Prostate gland (tissue), 2 donors: ENCODE data around the gene PROM1. TPM values are rescaled to one million over a fixed set of nuclear protein-coding genes. Genes with fewer than 3 reads are reported as not detected.

Source experiments
- DNase-seq: peaks from one replicate; pipeline ENCODE4 v3.0.0-alpha.2; 2019; ENCODE audit warnings: low spot score
- H3K27ac ChIP-seq, 2 donors: fragments of 200-600 bp; sonication (generic); 2 replicates each; pipeline ENCODE4 v1.5.1; 2017 to 2019
- H3K27me3 ChIP-seq: fragments of 200-600 bp; sonication (generic); replicated peaks from 2 replicates; pipeline ENCODE4 v1.5.1; 2019; ENCODE audit not compliant: insufficient read depth
- H3K36me3 ChIP-seq, 2 donors: fragments of 200-600 bp; sonication (generic); 1 replicate in 1 of 2; 2 replicates in 1 of 2; pipeline versions ENCODE4 v1.5.1 to v1.8.1; 2017 to 2019
- H3K4me1 ChIP-seq: fragments of 200-600 bp; sonication (generic); replicated peaks from 2 replicates; pipeline ENCODE4 v1.5.1; 2019
- H3K4me3 ChIP-seq, 2 donors: fragments of 200-600 bp; sonication (generic); 2 replicates each; pipeline ENCODE4 v1.5.1; 2017 to 2019
- H3K9me3 ChIP-seq: fragments of 200-600 bp; sonication (generic); 2 replicates; pipeline ENCODE4 v1.5.1; 2017
- POLR2A ChIP-seq: fragments of 450-650 bp; IDR thresholded peaks from one replicate; pipeline ENCODE4 v1.6.1; 2016; ENCODE audit warnings: antibody characterized with exemption, mild to moderate bottlenecking
- POLR2AphosphoS5 ChIP-seq: sonication (generic); formaldehyde crosslinking; IDR thresholded peaks from one replicate; pipeline ENCODE4 v1.6.1; 2017; ENCODE audit warnings: antibody characterized with exemption
- WGBS: methylation state at CpG from one replicate; pipeline ENCODE4 v1.1.5; 2018; 5-methylcytosine and 5-hydroxymethylcytosine counted together
- intact Hi-C: fragments of 100-400 bp; cut with DNase I; formaldehyde crosslinking; loops from one replicate; pipeline ENCODE4 v1.14.2; 2022
- total RNA-seq, 2 donors: library from RNA; depleted of rRNA; stranded (reverse); fragments of >200 nt; gene quantifications; one replicate each; pipeline ENCODE4 v1.1.0, GENCODE V29; 2016
- TF ChIP-seq, protein P1 (sequence below), 4 experiments: fragments of 200-600 bp in 2 of 4; fragments of 450-650 bp in 2 of 4; sonication (generic) in 2 of 4; IDR thresholded peaks; 1 replicate in 3 of 4; 2 replicates in 1 of 4; pipeline ENCODE4 v1.5.1; 2016 to 2019; ENCODE audit warnings: antibody characterized with exemption in 4 of 4, mild to moderate bottlenecking in 2 of 4, moderate library complexity in 2 of 4

PROM1 gene
- total RNA-seq, 2 donors from 2014 or later, result 5.7 to 9.7 TPM

DNA sequence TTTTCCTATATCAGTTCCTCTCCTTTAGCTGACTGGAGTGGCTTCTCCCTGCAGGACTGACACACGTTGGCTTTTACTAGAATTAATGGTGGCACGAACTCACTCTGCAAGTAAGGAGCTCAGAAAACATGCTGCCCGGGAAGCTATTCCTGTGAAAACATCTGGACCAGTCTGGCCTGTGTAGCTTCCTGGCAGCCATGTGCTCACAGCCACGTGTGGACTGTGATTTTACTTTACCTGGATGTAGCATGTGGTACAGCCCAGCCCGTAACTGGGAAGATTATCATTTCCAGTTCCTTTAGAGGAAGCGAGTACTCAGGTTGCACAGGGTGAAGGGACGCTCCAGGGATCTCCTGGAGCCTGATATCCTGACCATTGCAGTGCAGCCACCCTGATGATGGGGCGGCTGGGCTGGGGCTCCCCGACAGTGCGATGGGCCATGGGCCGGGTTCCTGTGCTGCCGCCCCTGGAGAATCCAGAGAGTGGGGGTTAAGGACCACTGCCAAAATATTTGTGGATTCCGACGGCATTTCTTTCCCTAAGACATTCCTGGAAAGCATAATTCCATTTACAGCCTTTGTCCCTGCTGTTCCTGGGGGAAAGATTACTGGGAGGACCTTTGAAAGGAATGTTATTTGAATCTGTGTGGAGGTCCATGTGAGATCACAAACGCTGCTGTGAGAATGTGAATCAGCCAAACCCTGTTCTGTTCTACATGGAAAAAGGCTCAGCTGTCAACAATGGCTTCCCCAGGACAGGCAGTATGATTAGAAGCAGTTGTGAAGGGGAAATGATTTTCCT lies 35.0 kb downstream of the PROM1 start:
- Histone ChIP-seq H3K27me3 (peaks cover 3% of the 10 kb centered on the region), H3K9me3 (no peaks in the 10 kb centered on the region), H3K4me3 (no peak overlapping the region), H3K4me1 (peaks cover 1% of the 10 kb centered on the region), H3K36me3 (no peaks in the 10 kb centered on the region), H3K27ac (no peak overlapping the region)
- TF ChIP-seq, protein P1, sequence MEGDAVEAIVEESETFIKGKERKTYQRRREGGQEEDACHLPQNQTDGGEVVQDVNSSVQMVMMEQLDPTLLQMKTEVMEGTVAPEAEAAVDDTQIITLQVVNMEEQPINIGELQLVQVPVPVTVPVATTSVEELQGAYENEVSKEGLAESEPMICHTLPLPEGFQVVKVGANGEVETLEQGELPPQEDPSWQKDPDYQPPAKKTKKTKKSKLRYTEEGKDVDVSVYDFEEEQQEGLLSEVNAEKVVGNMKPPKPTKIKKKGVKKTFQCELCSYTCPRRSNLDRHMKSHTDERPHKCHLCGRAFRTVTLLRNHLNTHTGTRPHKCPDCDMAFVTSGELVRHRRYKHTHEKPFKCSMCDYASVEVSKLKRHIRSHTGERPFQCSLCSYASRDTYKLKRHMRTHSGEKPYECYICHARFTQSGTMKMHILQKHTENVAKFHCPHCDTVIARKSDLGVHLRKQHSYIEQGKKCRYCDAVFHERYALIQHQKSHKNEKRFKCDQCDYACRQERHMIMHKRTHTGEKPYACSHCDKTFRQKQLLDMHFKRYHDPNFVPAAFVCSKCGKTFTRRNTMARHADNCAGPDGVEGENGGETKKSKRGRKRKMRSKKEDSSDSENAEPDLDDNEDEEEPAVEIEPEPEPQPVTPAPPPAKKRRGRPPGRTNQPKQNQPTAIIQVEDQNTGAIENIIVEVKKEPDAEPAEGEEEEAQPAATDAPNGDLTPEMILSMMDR (IDR thresholded peaks at IDR 0.05), result no peak
- TF ChIP-seq POLR2A, result no peak
- TF ChIP-seq POLR2AphosphoS5, result no peak
- DNase-seq, result no peak
- 64% methylated on average over 14 of the region's 15 CpGs for WGBS
- intact Hi-C loops, result no loop called here

DNA sequence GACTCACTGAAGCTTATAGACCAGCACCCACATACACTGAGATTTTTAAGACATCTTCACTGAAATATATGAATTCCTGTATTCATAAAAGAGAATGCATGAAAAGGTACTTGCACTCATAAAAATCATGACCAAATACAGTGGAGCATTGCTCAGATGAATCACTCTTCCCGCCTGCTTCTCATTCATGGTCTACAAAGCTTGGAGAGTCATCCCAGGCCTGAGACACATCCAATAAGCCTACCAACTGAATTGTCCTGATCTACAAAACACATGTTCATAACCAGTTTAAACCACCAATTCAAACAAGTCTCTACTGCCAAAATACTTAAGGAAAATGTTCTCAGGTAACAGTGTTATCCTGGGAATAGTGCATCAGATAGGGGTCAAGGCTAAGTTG lies 38.1 kb downstream of the PROM1 start:
- TF ChIP-seq, protein P1 (IDR thresholded peaks at IDR 0.05), result no peak
- TF ChIP-seq POLR2A, result no peak
- no peak for TF ChIP-seq POLR2AphosphoS5
- H3K9me3 ChIP-seq, result no peaks in the 10 kb centered on the region
- no peak for DNase-seq
- intact Hi-C loops, result no loop called here
- WGBS, result 95% methylated on average over 1 of the region's 1 CpG
- H3K27me3 ChIP-seq, result peaks cover 3% of the 10 kb centered on the region
- no peak overlapping the region for H3K4me3 ChIP-seq
- no peaks in the 10 kb centered on the region for H3K36me3 ChIP-seq
- no peak overlapping the region for H3K27ac ChIP-seq
- H3K4me1 ChIP-seq, result peaks cover 3% of the 10 kb centered on the region

DNA sequence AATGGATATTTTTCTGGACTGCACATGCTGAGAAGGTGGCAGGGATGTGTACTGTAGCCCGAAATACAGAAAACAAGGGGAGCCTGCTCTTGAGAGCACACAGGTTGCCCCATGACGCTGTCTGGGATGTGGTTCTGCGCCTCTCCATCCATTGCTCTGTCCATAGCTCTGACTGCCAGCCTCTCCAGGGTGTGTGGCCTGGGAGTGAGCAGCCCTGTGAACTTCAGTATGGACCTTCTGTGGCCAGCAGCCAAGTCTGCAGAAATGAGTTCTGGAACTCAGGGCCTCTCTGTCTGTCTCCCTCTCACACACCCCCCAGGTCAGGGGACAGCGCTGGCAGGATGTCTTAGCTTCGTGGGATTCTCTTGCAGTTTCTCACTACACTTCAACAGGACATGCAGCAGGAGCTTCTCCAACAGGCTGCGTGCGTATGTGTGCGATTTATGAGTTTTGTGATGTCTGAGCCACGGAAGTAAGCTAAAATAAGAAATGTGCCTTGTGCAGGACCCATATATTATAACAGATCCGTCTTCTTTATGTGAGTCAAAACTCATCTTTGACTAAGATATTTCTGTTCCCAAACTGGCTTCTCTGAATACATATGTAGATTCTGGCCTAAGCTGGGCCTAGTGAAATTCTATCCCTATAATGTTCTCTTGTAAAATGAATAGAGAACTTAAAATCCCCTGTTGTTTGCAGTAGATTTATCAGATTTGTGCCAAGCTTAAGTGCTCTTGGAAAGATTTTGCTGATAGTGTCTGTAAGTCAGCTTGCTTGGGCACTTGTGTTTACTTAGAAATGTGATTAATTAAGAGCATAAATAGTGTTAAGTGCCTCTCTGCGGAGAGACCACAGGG lies 40.0 kb downstream of the PROM1 start:
- Histone ChIP-seq H3K36me3 (no peaks in the 10 kb centered on the region), H3K9me3 (no peaks in the 10 kb centered on the region), H3K4me3 (no peak overlapping the region), H3K4me1 (peaks cover 3% of the 10 kb centered on the region), H3K27me3 (peaks cover 2% of the 10 kb centered on the region), H3K27ac (no peak overlapping the region)
- peak; percentile 6 for DNase-seq
- 31% methylated on average over 11 of the region's 11 CpGs for WGBS
- no peak for TF ChIP-seq POLR2A
- TF ChIP-seq POLR2AphosphoS5, result peak; percentile 78
- TF ChIP-seq, protein P1 (IDR thresholded peaks at IDR 0.05), result no peak
- intact Hi-C loops, result no loop called here

DNA sequence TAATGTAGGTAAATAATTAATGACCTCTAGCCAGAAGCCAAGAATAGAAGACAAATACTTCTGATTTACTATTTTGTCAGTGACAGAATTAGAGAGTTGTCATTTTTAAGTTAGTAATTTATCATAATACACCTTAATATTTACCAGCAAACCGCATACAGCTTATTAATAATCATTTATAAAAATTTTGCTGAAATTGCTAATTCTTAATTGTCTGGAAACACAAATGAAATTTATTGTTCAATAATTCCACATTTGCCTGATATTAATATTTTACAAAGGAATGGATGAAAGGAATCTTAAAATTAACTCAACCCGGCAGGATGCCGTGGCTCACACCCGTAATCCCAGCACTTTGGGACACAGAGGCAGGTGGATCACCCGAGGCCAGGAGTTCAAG lies 44.7 kb downstream of the PROM1 start:
- intact Hi-C loops, result no loop called here
- DNase-seq, result no peak
- WGBS, result 93% methylated on average over 5 of the region's 5 CpGs
- H3K36me3 ChIP-seq, result no peaks in the 10 kb centered on the region
- H3K4me1 ChIP-seq, result peaks cover 3% of the 10 kb centered on the region
- no peak overlapping the region for H3K27ac ChIP-seq
- no peaks in the 10 kb centered on the region for H3K9me3 ChIP-seq
- no peak overlapping the region for H3K4me3 ChIP-seq
- TF ChIP-seq, protein P1 (IDR thresholded peaks at IDR 0.05), result no peak
- TF ChIP-seq POLR2AphosphoS5 (no peak), POLR2A (no peak)
- H3K27me3 ChIP-seq, result no peaks in the 10 kb centered on the region
